Measurements from ENCODE around the gene VSIR. TPM values are rescaled to one million over a fixed set of nuclear protein-coding genes. Genes with fewer than 3 reads are reported as not detected.

VSIR gene
- total and polyA plus RNA-seq, 2 donors (not counting 1 experiment from before 2014, with no cell fraction given) = 40.5 to 61.2 TPM

DNA sequence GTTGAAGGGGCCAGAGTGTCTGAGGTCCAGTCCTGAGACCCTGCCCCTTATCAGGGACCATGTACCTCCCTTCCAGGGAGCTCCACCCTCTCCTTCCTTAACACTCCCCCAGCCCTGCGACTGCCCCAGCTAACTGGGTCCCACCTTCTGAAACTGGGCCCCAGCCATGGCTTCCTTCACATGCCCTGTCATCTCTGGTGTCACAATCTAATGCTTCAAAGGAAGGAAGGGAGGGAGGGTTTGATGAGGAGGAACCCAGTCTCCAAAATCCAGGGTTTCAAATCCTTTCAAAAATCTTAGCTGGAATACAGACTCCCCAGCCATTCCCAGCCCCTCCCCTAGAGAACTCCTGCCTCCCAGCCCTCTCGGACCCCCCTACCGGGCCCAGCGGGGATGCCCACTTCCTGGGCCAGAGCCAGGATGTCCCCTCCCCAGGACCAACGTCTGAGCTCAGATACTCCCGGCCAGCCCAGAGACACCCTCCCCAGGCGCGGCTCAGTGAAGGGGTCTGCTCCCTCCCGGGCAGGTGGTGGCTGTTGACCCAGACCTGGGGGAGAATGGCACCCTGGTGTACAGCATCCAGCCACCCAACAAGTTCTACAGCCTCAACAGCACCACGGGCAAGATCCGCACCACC lies 71.7 kb downstream of the VSIR start:
- 93% methylated on average over 8 of the region's 11 CpGs for WGBS (ENCODE audit: insufficient coverage)
- Histone ChIP-seq H3K27ac (ENCODE audit: low read length in 2 of 2) (no peak overlapping the region), H3K9ac (ENCODE audit: low read length) (no peak overlapping the region), H3K27me3 (replicated peaks in 1 of 4; ENCODE audit: control extremely low read depth in 1 of 4, control insufficient read depth in 3 of 4, insufficient read depth in 4 of 4, low read length in 3 of 4) (peaks cover 0 to 9% (median 0%) of the 10 kb centered on the region in 4 experiments), H3K79me2 (ENCODE audit: control insufficient read depth, insufficient read depth, low read length) (no peaks in the 10 kb centered on the region), H3K9me3 (ENCODE audit: control extremely low read depth in 1 of 3, control insufficient read depth in 2 of 3, insufficient read depth in 1 of 3, low read length in 2 of 3) (no peaks in the 10 kb centered on the region), H4K20me1 (ENCODE audit: control insufficient read depth, insufficient read depth, low read length, poor library complexity, severe bottlenecking) (no peaks in the 10 kb centered on the region), H3K4me3 (ENCODE audit: control extremely low read depth in 1 of 5, extremely low read depth in 1 of 5, insufficient read depth in 1 of 5, low read depth in 2 of 5, low read length in 4 of 5) (no peak overlapping the region), H3K4me2 (replicated peaks; ENCODE audit: low read depth, low read length, poor library complexity, severe bottlenecking) (no peak overlapping the region), H2AFZ (ENCODE audit: insufficient read depth, low read depth, low read length, poor library complexity, severe bottlenecking) (no peak overlapping the region), H3K36me3 (replicated peaks in 1 of 2; ENCODE audit: control extremely low read depth in 1 of 2, control insufficient read depth in 1 of 2, extremely low read depth in 1 of 2, insufficient read depth in 2 of 2, low read length in 1 of 2) (no peaks in the 10 kb centered on the region), H3K4me1 (ENCODE audit: control insufficient read depth in 2 of 2, insufficient read depth in 2 of 2, low read length in 2 of 2) (peaks cover 6 to 21% of the 10 kb centered on the region in 2 donors)
- Mint-ChIP-seq H3K4me3 (no peak overlapping the region), H3K27ac (no peak overlapping the region), H3K4me1 (peaks cover 17% of the 10 kb centered on the region), H3K9me3 (ENCODE audit: insufficient read depth) (no peaks in the 10 kb centered on the region), H3K27me3 (no peaks in the 10 kb centered on the region)
- DNase-seq (no peak), ATAC-seq (ENCODE audit: low read depth) (no peak)
- no peak for TF ChIP-seq EZH2 (IDR thresholded peaks at IDR 0.05; ENCODE audit: borderline replicate concordance, insufficient read depth, low read depth, low read length, poor library complexity, severe bottlenecking)
- TF ChIP-seq, protein P1, sequence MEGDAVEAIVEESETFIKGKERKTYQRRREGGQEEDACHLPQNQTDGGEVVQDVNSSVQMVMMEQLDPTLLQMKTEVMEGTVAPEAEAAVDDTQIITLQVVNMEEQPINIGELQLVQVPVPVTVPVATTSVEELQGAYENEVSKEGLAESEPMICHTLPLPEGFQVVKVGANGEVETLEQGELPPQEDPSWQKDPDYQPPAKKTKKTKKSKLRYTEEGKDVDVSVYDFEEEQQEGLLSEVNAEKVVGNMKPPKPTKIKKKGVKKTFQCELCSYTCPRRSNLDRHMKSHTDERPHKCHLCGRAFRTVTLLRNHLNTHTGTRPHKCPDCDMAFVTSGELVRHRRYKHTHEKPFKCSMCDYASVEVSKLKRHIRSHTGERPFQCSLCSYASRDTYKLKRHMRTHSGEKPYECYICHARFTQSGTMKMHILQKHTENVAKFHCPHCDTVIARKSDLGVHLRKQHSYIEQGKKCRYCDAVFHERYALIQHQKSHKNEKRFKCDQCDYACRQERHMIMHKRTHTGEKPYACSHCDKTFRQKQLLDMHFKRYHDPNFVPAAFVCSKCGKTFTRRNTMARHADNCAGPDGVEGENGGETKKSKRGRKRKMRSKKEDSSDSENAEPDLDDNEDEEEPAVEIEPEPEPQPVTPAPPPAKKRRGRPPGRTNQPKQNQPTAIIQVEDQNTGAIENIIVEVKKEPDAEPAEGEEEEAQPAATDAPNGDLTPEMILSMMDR (IDR thresholded peaks at IDR 0.05) = no peak
- intact Hi-C loops (cut with micrococcal nuclease) = no loop called here
- POLR2A ChIA-PET = no interaction called here
- CTCF ChIA-PET = interaction anchor here (1.2 kb wide), 1 partner anchor 110 kb away, joined by 3 read pairs; no protein-coding TSS in a partner anchor

DNA sequence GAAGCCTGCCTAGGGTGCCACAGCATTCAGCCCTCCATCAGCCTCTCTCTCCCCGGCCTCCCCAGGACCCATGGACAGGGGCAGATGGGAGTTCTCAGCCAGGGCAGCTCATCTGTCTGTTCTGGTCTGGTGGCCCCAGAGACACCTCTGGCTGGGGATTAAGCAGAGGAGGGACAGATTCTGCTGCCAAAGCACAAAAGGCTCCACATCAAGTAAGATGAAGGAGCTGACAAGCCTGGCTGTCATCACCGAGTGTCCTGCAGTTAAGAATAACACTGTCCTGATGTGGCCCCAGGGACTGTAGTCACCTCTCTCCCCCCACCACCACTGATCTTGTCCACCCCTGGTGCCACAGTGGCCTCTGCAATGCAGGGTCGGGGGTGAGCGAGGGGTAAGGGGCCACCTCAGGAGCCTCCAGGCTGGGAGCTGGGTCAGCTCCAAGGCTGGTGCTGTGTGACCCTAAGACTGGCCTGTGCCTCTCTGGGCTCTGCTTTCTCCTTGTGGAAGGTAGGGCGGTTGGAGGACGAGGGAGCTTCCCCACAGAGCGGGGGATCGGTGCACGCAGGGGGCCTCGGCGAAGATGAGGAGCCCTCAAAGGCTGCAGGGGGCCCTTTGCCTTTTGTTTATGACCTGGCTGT lies 72.5 kb downstream of the VSIR start:
- Histone ChIP-seq H3K9ac (ENCODE audit: low read length) (no peak overlapping the region), H3K27ac (ENCODE audit: low read length in 2 of 2) (no peak overlapping the region), H4K20me1 (ENCODE audit: control insufficient read depth, insufficient read depth, low read length, poor library complexity, severe bottlenecking) (no peaks in the 10 kb centered on the region), H3K4me2 (replicated peaks; ENCODE audit: low read depth, low read length, poor library complexity, severe bottlenecking) (no peak overlapping the region), H3K79me2 (ENCODE audit: control insufficient read depth, insufficient read depth, low read length) (no peaks in the 10 kb centered on the region), H3K36me3 (replicated peaks in 1 of 2; ENCODE audit: control extremely low read depth in 1 of 2, control insufficient read depth in 1 of 2, extremely low read depth in 1 of 2, insufficient read depth in 2 of 2, low read length in 1 of 2) (no peaks in the 10 kb centered on the region), H3K4me3 (ENCODE audit: control extremely low read depth in 1 of 5, extremely low read depth in 1 of 5, insufficient read depth in 1 of 5, low read depth in 2 of 5, low read length in 4 of 5) (no peak overlapping the region), H3K27me3 (replicated peaks in 1 of 4; ENCODE audit: control extremely low read depth in 1 of 4, control insufficient read depth in 3 of 4, insufficient read depth in 4 of 4, low read length in 3 of 4) (peaks cover 0 to 9% (median 0%) of the 10 kb centered on the region in 4 experiments), H3K4me1 (ENCODE audit: control insufficient read depth in 2 of 2, insufficient read depth in 2 of 2, low read length in 2 of 2) (peaks cover 14 to 29% of the 10 kb centered on the region in 2 donors), H2AFZ (ENCODE audit: insufficient read depth, low read depth, low read length, poor library complexity, severe bottlenecking) (no peak overlapping the region), H3K9me3 (ENCODE audit: control extremely low read depth in 1 of 3, control insufficient read depth in 2 of 3, insufficient read depth in 1 of 3, low read length in 2 of 3) (no peaks in the 10 kb centered on the region)
- intact Hi-C loops (cut with micrococcal nuclease) = no loop called here
- no peak for DNase-seq
- TF ChIP-seq, protein P1 (IDR thresholded peaks at IDR 0.05) = no peak
- no peak for TF ChIP-seq EZH2 (IDR thresholded peaks at IDR 0.05; ENCODE audit: borderline replicate concordance, insufficient read depth, low read depth, low read length, poor library complexity, severe bottlenecking)
- 95% methylated on average over 10 of the region's 11 CpGs for whole genome bisulfite sequencing (ENCODE audit: insufficient coverage)
- ChIA-PET CTCF (interaction anchor here (1.2 to 11.1 kb wide), 3 partner anchors 10 to 384 kb away, joined by 3 to 199 read pairs (median 91); partner anchors contain the start of gene SLC29A3), POLR2A (no interaction called here)
- Mint-ChIP-seq H3K4me1 (peaks cover 25% of the 10 kb centered on the region), H3K4me3 (no peak overlapping the region), H3K9me3 (ENCODE audit: insufficient read depth) (no peaks in the 10 kb centered on the region), H3K27ac (no peak overlapping the region), H3K27me3 (no peaks in the 10 kb centered on the region)
- ATAC-seq (ENCODE audit: low read depth) = no peak
